ENCODE data around the gene PAFAH1B1.

DNA sequence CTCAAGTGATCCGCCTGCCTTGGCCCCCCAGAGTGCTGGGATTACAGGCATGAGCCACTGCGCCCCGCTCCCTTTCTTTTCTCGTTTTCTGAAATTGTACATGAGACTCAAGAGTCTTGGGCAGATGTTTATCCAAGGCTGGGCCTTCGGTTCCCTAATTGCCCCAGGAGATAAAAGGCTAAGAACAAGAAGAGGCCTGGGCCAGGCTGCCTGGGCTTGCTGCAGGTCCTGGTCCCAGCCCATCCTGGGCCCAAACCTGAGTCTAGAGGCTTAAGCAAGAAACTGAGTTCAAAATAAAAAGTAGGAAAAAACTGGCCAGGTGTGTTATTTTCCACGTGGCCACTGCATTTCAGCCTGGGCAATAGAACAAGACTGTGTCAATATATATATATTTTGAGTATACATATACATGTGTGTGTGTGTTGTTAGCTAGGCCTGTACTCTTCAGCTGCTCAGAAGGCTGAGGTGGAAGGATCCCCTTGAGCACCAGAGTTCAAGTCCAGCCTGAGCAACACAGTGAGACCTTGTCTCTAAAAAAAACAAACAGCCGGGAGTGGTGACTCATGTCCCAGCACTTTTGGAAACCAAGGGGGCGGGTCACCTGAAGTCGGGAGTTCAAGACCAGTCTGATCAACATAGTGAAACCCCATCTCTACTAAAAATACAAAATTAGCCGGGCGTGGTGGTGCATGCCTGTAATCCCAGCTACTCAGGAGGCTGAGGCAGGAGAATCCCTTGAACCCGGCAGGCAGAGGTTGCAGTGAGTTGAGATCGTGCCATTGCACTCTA is 124.9 kb downstream of the PAFAH1B1 start:
- no peak for TF ChIP-seq CTCF (IDR thresholded peaks at IDR 0.05)
- no peak for TF ChIP-seq POLR2A (IDR thresholded peaks at IDR 0.05)
- no peak for TF ChIP-seq POLR2AphosphoS5 (IDR thresholded peaks at IDR 0.05)
